Peyer's patch (tissue), 4 donors: Measurements from ENCODE around the gene DAND5. TPM values are rescaled to one million over a fixed set of nuclear protein-coding genes. Genes with fewer than 3 reads are reported as not detected.

Experiments
- DNase-seq, 3 donors: peaks; one replicate each; pipeline ENCODE4 v3.0.0-alpha.2; 2017 to 2019
- H3K27ac ChIP-seq, 4 donors: fragments of 200-600 bp; sonication (generic); one replicate each; pipeline ENCODE4 v1.5.1; 2016 to 2019
- H3K27me3 ChIP-seq, 2 donors: fragments of 200-600 bp; sonication (generic); one replicate each; pipeline ENCODE4 v1.5.1; 2019
- H3K36me3 ChIP-seq, 3 donors: fragments of 200-600 bp; sonication (generic); one replicate each; pipeline ENCODE4 v1.5.1; 2016 to 2019
- H3K4me1 ChIP-seq, 4 donors: fragments of 200-600 bp; sonication (generic); one replicate each; pipeline ENCODE4 v1.5.1; 2016 to 2019
- H3K4me3 ChIP-seq, 4 donors: fragments of 200-600 bp; sonication (generic); 1 replicate in 3 of 4; 2 replicates in 1 of 4; pipeline ENCODE4 v1.5.1; 2016 to 2019; ENCODE audit warnings: mild to moderate bottlenecking in 1 of 4
- H3K9me3 ChIP-seq, 4 donors: fragments of 200-600 bp; sonication (generic); one replicate each; pipeline ENCODE4 v1.5.1; 2016 to 2019; ENCODE audit warnings: mild to moderate bottlenecking in 1 of 4
- CTCF ChIP-seq, 6 experiments: fragments of 450-650 bp in 4 of 6; fragments of 200-600 bp in 2 of 6; sonication (generic) in 1 of 6; IDR thresholded peaks; one replicate each; pipeline ENCODE4 v1.5.1; 2017 to 2019; ENCODE audit warnings: antibody characterized with exemption in 6 of 6, mild to moderate bottlenecking in 3 of 6, moderate library complexity in 1 of 6
- POLR2A ChIP-seq, 2 donors: fragments of 450-650 bp; IDR thresholded peaks; one replicate each; pipeline ENCODE4 v1.5.1; 2017; ENCODE audit warnings: antibody characterized with exemption in 2 of 2, mild to moderate bottlenecking in 2 of 2, moderate library complexity in 2 of 2
- total RNA-seq, 4 donors: library from RNA; depleted of rRNA; stranded (reverse); fragments of >200 nt; gene quantifications; one replicate each; pipeline ENCODE4 v1.1.0, GENCODE V29; 2016

Gene DAND5
- total RNA-seq, 4 donors from 2014 or later, result 2.1 TPM; not detected in 3

DNA sequence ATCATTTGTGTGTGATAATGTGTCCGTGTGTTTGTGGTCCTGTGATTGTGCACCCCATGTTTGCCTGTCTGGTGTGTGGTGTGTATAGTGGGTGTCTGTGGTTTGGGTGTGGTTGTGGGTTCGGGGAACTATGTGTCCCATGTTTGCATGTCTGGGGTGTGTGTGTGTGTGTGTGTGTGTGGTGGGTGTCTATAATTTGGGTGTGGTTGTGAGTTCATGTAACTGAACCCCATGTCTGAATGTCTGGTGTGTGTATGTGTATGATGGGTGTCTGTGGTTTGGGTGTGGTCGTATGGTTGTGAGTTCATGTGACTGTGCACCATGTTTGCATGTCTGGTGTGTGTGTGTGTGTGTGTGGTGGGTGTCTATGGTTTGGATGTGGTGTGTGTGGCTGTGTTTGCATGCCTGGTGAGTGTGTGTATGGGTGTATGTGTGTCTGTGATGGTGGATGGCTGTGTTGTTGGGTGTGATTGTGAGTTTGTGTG lies 14.8 kb downstream of the DAND5 start:
- Histone ChIP-seq H3K36me3 (no peaks in the 10 kb centered on the region), H3K4me3 (no peak overlapping the region), H3K27me3 (no peaks in the 10 kb centered on the region), H3K4me1 (peaks cover 8 to 29% (median 15%) of the 10 kb centered on the region in 4 donors), H3K9me3 (no peaks in the 10 kb centered on the region), H3K27ac (peak overlapping the region in 1 of 4 donors; percentile 88)
- DNase-seq, result no peak
- TF ChIP-seq POLR2A (IDR thresholded peaks at IDR 0.05), result no peak
- TF ChIP-seq CTCF (IDR thresholded peaks at IDR 0.05), result no peak

DNA sequence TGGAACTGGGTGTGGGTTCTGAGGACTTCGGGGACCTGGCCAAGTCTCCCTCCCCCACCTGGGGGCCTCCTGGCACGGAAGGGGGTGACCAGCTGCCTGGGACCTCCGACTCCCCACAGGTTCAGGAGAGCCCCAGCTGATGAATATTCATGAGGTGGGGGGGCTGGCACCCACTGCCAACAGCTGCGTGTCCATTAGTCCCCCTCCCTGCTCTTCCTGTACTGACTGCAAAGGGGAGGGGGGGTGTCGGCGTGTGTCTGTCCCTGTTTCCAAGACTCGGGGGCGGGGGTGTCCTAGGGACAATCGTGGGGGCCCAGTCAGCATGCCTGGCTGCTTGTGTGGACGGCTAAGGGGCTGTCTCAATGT lies 15.3 kb downstream of the DAND5 start:
- Histone ChIP-seq H3K27ac (peak overlapping the region in 3 of 4 donors; percentile 38 to 88 (median 60)), H3K4me3 (peak overlapping the region in 1 of 4 donors; percentile 26), H3K36me3 (no peaks in the 10 kb centered on the region), H3K4me1 (peaks cover 8 to 29% (median 15%) of the 10 kb centered on the region in 4 donors), H3K9me3 (no peaks in the 10 kb centered on the region), H3K27me3 (no peaks in the 10 kb centered on the region)
- DNase-seq, result no peak
- TF ChIP-seq CTCF (IDR thresholded peaks at IDR 0.05), result no peak
- no peak for TF ChIP-seq POLR2A (IDR thresholded peaks at IDR 0.05)

DNA sequence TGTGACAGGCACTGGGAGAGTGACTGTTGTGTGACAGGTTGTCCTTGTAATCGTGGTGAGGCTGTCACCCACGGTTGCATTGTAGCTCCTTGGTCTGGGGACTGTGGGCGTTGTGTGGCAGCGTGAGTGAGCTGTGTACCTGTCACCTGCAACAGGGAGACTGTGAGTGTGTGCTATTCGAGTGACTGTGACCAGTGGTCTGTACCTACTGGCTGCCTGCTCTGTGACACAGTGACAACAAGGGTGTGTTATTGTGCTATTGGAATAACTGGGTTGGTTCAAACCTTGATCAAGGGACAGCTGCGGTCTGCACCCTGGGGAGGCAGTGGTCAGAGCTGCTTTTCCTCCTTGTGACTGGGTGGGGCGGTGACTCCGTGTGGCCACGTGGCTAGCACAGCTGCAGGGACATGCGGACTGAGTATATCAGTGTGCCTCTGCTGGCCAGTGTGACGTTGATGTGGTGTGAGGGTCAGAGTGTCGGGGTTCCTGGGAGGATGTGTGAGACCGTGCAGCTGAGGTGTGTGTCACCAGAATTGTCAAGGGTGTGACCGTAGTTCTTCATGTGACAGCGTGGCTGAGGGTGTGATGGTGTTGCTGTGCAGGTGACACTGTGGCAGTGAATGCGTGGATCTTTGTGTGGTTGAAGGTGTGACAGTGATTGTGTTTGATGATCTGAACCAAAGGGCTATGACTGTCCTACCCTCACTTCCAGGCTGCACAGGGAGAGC lies 15.8 kb downstream of the DAND5 start:
- H3K4me1 ChIP-seq, result peaks cover 8 to 29% (median 15%) of the 10 kb centered on the region in 4 donors
- DNase-seq, result peak; percentile 58 to 93 (median 90)
- peak overlapping the region in 3 of 4 donors; percentile 46 to 88 (median 60) for H3K27ac ChIP-seq
- TF ChIP-seq CTCF (IDR thresholded peaks at IDR 0.05) (peak in 2 of 6 experiments; percentile 2 to 24), POLR2A (IDR thresholded peaks at IDR 0.05) (peak; percentile 50 to 64)
- peak overlapping the region in 1 of 4 donors; percentile 26 for H3K4me3 ChIP-seq
- no peaks in the 10 kb centered on the region for H3K27me3 ChIP-seq
- no peaks in the 10 kb centered on the region for H3K9me3 ChIP-seq
- no peaks in the 10 kb centered on the region for H3K36me3 ChIP-seq

DNA sequence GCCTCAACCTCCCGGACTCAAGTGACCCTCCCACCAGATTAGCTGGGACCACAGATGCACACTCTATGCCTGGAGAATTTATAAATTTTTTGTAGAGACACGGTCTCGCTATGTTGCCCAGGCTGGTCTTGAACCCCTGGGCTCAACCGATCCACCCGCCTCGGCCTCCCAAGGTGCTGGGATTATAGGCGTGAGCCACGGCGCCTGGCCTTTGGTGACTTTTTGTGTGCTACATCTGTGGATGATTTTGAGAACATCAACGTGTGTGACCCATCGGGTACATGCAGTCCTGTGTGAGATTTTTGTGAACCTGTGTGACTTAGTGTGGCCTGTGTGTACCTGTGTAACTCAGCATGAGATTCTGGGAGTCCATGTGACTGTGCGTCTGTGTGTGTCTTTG lies 17.4 kb downstream of the DAND5 start:
- TF ChIP-seq CTCF (IDR thresholded peaks at IDR 0.05) (no peak), POLR2A (IDR thresholded peaks at IDR 0.05) (no peak)
- Histone ChIP-seq H3K27ac (no peak overlapping the region), H3K9me3 (no peaks in the 10 kb centered on the region), H3K4me3 (no peak overlapping the region), H3K27me3 (no peaks in the 10 kb centered on the region), H3K4me1 (peaks cover 8 to 29% (median 15%) of the 10 kb centered on the region in 4 donors), H3K36me3 (no peaks in the 10 kb centered on the region)
- no peak for DNase-seq

DNA sequence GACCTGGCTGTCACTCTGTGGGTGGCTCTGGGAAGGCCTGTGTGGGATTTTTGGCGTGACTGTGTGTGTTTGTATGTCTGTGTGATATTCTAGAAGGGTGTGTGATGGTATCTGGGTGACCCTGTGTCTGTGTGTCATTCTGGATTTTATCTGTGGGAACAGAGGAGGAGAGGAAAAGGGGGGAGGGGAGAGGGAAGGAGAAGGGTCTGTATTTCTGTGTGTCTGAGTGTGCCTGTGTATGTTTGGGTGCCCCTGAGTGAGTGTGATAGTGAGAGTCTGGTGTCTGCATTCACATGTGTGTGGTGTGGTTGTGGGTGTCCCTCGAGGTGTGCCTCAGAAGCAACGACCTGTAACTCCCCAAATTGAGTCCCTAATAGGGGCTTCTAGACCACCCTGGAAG lies 17.8 kb downstream of the DAND5 start:
- DNase-seq, result no peak
- H3K36me3 ChIP-seq, result no peaks in the 10 kb centered on the region
- H3K27ac ChIP-seq, result no peak overlapping the region
- no peak overlapping the region for H3K4me3 ChIP-seq
- TF ChIP-seq POLR2A (IDR thresholded peaks at IDR 0.05) (no peak), CTCF (IDR thresholded peaks at IDR 0.05) (no peak)
- H3K9me3 ChIP-seq, result no peaks in the 10 kb centered on the region
- H3K27me3 ChIP-seq, result no peaks in the 10 kb centered on the region
- H3K4me1 ChIP-seq, result peaks cover 8 to 29% (median 15%) of the 10 kb centered on the region in 4 donors
